ENCODE data around the gene CD84.
A peak's percentile ranks its signal among the peaks of the same experiment; 100 is the strongest.

CD84 gene

DNA sequence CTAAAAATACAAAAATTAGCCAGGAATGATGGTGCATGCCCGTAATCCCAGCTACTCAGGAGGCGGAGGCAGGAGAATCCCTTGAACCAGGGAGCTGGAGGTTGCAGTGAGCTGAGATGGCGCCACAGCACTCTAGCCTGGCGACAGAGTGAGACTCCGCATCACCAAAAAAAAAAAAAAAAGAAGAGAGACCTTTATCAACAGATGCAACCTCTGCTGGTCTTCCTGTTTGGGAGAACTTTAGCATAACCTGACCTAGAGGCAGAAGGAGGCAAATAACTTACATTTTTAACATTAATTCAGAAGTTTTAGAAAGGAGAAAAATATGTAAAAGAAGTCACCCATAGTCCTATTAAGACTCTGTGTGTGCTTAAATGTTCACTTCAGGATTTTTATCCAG, 35.1 kb upstream of the CD84 start:
- Histone ChIP-seq H3K27me3 (ENCODE audit: insufficient read depth, low read length, poor library complexity) (no peaks in the 10 kb centered on the region), H3K79me2 (ENCODE audit: insufficient read depth, low read length) (no peaks in the 10 kb centered on the region), H3K4me2 (ENCODE audit: insufficient read depth, low read length) (no peak overlapping the region), H2AFZ (ENCODE audit: low read depth, low read length) (no peak overlapping the region), H3K9ac (ENCODE audit: low read depth, low read length) (no peak overlapping the region), H3K4me3 (ENCODE audit: low read depth in 1 of 2, low read length in 2 of 2) (no peak overlapping the region), H3K4me1 (ENCODE audit: insufficient read depth, low read length) (peaks cover 10% of the 10 kb centered on the region; the same call in 1 of the 2 replicates), H4K20me1 (ENCODE audit: insufficient read depth, low read length) (no peaks in the 10 kb centered on the region), H3K9me3 (ENCODE audit: insufficient read depth, low read length, severe bottlenecking) (no peaks in the 10 kb centered on the region), H3K36me3 (ENCODE audit: insufficient read depth, low read length) (no peaks in the 10 kb centered on the region), H3K27ac (ENCODE audit: low read length) (no peak overlapping the region)
- TF ChIP-seq EZH2 (IDR thresholded peaks at IDR 0.05; ENCODE audit: borderline replicate concordance, low read depth, low read length, severe bottlenecking) = no peak
- TF ChIP-seq, protein P1, sequence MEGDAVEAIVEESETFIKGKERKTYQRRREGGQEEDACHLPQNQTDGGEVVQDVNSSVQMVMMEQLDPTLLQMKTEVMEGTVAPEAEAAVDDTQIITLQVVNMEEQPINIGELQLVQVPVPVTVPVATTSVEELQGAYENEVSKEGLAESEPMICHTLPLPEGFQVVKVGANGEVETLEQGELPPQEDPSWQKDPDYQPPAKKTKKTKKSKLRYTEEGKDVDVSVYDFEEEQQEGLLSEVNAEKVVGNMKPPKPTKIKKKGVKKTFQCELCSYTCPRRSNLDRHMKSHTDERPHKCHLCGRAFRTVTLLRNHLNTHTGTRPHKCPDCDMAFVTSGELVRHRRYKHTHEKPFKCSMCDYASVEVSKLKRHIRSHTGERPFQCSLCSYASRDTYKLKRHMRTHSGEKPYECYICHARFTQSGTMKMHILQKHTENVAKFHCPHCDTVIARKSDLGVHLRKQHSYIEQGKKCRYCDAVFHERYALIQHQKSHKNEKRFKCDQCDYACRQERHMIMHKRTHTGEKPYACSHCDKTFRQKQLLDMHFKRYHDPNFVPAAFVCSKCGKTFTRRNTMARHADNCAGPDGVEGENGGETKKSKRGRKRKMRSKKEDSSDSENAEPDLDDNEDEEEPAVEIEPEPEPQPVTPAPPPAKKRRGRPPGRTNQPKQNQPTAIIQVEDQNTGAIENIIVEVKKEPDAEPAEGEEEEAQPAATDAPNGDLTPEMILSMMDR (IDR thresholded peaks at IDR 0.05; ENCODE audit: borderline replicate concordance, extremely low read depth, low read length, poor library complexity, severe bottlenecking) = no peak
- ATAC-seq (ENCODE audit: insufficient read depth, low read depth) = no peak
- no peak for DNase-seq

DNA sequence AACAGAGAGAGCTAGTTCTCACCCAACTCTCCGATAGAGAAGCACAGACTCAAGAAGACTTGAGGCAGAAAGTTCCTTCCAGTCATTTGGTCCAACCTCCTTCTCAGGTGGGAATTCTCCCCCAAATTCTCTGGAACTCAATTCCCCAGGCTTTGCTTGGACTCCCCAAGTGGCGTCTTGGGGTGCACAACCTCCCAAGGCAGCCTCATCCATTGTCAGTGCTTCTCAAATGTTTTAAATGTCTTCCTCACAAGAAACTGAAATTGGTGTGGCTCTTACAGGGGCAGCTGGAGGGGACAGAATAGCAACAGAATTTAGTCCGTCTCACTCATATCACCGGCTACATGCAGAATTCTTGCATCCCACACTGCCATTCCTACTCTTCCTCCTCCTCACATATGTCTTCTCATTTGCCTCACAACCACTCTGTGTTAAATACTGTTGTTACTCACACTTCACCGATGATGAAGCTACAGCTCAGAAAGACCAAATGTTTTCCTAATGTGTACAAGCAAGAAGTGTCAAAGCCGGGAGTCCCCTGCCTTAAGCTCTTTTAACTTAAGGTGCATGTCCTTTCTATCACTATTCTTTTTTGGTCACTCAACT, 33.4 kb upstream of the CD84 start:
- Histone ChIP-seq H3K27me3 (ENCODE audit: insufficient read depth, low read length, poor library complexity) (no peaks in the 10 kb centered on the region), H3K79me2 (ENCODE audit: insufficient read depth, low read length) (no peaks in the 10 kb centered on the region), H3K9ac (ENCODE audit: low read depth, low read length) (no peak overlapping the region), H3K4me3 (ENCODE audit: low read depth in 1 of 2, low read length in 2 of 2) (no peak overlapping the region), H3K9me3 (ENCODE audit: insufficient read depth, low read length, severe bottlenecking) (no peaks in the 10 kb centered on the region), H3K36me3 (ENCODE audit: insufficient read depth, low read length) (no peaks in the 10 kb centered on the region), H3K27ac (ENCODE audit: low read length) (no peak overlapping the region), H3K4me1 (ENCODE audit: insufficient read depth, low read length) (peaks cover 16% of the 10 kb centered on the region), H2AFZ (ENCODE audit: low read depth, low read length) (no peak overlapping the region), H3K4me2 (ENCODE audit: insufficient read depth, low read length) (no peak overlapping the region), H4K20me1 (ENCODE audit: insufficient read depth, low read length) (no peaks in the 10 kb centered on the region)
- DNase-seq (no peak), ATAC-seq (ENCODE audit: insufficient read depth, low read depth) (no peak)
- TF ChIP-seq EZH2 (IDR thresholded peaks at IDR 0.05; ENCODE audit: borderline replicate concordance, low read depth, low read length, severe bottlenecking) = no peak
- TF ChIP-seq, protein P1 (IDR thresholded peaks at IDR 0.05; ENCODE audit: borderline replicate concordance, extremely low read depth, low read length, poor library complexity, severe bottlenecking) = no peak

DNA sequence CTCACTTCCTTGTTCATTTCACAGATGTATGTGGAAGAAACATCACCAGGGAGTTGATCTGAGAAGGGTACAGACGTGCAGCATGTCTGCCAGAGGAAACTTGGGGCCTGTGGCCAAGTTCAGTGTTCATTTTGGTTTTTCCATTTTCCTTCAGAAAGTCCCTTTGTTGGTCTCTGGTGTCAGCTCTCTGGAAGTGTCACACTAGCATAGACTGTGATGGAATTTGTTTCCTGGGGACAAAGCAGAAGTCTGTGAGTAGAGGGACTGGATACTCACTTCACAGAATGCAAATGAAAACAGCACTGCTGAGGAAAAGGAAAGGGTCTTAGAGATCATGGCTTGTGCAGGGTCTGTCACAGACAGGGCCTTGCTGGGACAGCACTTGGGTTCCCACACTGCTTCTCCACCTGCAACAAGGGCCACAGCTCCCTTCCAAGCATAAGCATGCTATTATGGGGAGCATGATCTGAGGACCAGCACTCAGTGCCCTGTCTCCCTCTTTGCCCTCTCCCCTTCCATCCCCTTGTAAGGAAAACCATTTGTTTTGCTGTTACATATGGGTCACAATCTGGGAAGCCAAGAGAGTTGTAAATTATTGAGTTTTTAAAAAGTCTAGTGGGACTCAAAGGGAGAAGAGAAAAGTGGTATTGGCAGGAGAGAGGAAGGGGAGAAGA, 31.4 kb upstream of the CD84 start:
- no peak overlapping the region for H2AFZ ChIP-seq (ENCODE audit: low read depth, low read length)
- no peaks in the 10 kb centered on the region for H3K36me3 ChIP-seq (ENCODE audit: insufficient read depth, low read length)
- H3K4me1 ChIP-seq (ENCODE audit: insufficient read depth, low read length) = peaks cover 30% of the 10 kb centered on the region
- ATAC-seq (ENCODE audit: insufficient read depth, low read depth) = no peak
- no peak for DNase-seq
- peak overlapping the region; percentile 14; the same call in 1 of the 2 replicates for H3K27ac ChIP-seq (ENCODE audit: low read length)
- no peaks in the 10 kb centered on the region for H3K9me3 ChIP-seq (ENCODE audit: insufficient read depth, low read length, severe bottlenecking)
- no peak overlapping the region for H3K4me2 ChIP-seq (ENCODE audit: insufficient read depth, low read length)
- TF ChIP-seq EZH2 (IDR thresholded peaks at IDR 0.05; ENCODE audit: borderline replicate concordance, low read depth, low read length, severe bottlenecking) = no peak
- TF ChIP-seq, protein P1 (IDR thresholded peaks at IDR 0.05; ENCODE audit: borderline replicate concordance, extremely low read depth, low read length, poor library complexity, severe bottlenecking) = no peak
- no peaks in the 10 kb centered on the region for H4K20me1 ChIP-seq (ENCODE audit: insufficient read depth, low read length)
- H3K79me2 ChIP-seq (ENCODE audit: insufficient read depth, low read length) = no peaks in the 10 kb centered on the region
- no peak overlapping the region for H3K4me3 ChIP-seq (ENCODE audit: low read depth in 1 of 2, low read length in 2 of 2)
- no peak overlapping the region for H3K9ac ChIP-seq (ENCODE audit: low read depth, low read length)
- no peaks in the 10 kb centered on the region for H3K27me3 ChIP-seq (ENCODE audit: insufficient read depth, low read length, poor library complexity)
